ENCODE measurements around the gene KL.

Gene KL

DNA sequence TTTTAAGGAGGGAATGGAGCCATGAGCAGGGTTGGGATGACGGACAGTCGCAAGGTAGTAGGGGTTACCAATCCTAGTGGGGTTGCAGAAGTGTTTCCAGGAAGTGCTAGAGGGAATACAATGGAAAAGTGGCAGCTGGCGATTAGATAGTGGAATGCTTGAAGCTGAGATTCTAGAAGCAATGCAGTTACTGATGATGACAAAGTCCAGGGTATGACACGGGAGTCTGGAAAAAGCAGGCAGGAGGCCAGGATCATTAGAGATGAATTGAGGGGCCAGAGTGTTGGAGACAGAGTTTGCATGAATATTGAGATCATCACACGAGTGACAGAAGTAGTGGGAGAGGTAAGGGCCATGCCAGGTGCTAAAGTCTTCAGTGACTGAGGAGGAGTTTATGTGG, 17.3 kb upstream of the KL start:
- H2AFZ ChIP-seq, result no peak overlapping the region
- H3K27ac ChIP-seq, result no peak overlapping the region
- H3K9me3 ChIP-seq (ENCODE audit: control insufficient read depth, low read length), result no peaks in the 10 kb centered on the region
- no peak overlapping the region for H3K9ac ChIP-seq
- no peaks in the 10 kb centered on the region for H3K79me2 ChIP-seq
- no peaks in the 10 kb centered on the region for H3K27me3 ChIP-seq (ENCODE audit: control insufficient read depth, insufficient read depth, low read length)
- H3K4me3 ChIP-seq (ENCODE audit: low read depth, low read length), result no peak overlapping the region
- TF ChIP-seq, protein P1, sequence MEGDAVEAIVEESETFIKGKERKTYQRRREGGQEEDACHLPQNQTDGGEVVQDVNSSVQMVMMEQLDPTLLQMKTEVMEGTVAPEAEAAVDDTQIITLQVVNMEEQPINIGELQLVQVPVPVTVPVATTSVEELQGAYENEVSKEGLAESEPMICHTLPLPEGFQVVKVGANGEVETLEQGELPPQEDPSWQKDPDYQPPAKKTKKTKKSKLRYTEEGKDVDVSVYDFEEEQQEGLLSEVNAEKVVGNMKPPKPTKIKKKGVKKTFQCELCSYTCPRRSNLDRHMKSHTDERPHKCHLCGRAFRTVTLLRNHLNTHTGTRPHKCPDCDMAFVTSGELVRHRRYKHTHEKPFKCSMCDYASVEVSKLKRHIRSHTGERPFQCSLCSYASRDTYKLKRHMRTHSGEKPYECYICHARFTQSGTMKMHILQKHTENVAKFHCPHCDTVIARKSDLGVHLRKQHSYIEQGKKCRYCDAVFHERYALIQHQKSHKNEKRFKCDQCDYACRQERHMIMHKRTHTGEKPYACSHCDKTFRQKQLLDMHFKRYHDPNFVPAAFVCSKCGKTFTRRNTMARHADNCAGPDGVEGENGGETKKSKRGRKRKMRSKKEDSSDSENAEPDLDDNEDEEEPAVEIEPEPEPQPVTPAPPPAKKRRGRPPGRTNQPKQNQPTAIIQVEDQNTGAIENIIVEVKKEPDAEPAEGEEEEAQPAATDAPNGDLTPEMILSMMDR (IDR thresholded peaks at IDR 0.05), result no peak
- H3K4me2 ChIP-seq (ENCODE audit: low read length), result no peak overlapping the region
- H3K4me1 ChIP-seq, result peaks cover 4% of the 10 kb centered on the region
- H3K36me3 ChIP-seq (ENCODE audit: control insufficient read depth, insufficient read depth, low read length), result no peaks in the 10 kb centered on the region

DNA sequence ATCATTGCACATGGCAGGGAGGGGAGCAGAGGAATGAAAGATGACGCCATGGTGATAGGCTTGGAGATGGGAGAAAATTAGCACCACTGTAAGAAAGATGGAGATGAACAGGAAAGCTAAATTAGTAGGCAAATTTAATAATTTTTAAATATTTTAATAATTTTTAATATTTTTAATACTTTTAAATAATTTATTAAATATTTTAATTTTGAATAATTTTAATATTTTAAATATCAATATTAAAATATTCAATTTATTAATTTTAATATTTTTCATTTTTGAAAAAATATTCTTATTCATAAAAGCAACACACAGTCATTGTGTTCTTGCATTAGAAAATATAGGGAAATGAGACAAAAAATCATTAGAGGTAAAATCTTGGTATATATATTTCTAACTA, 15.9 kb upstream of the KL start:
- no peak overlapping the region for H3K4me2 ChIP-seq (ENCODE audit: low read length)
- no peaks in the 10 kb centered on the region for H3K9me3 ChIP-seq (ENCODE audit: control insufficient read depth, low read length)
- H3K9ac ChIP-seq, result no peak overlapping the region
- H2AFZ ChIP-seq, result no peak overlapping the region
- TF ChIP-seq, protein P1 (IDR thresholded peaks at IDR 0.05), result no peak
- peaks cover 12% of the 10 kb centered on the region for H3K4me1 ChIP-seq
- no peak overlapping the region for H3K27ac ChIP-seq
- H3K36me3 ChIP-seq (ENCODE audit: control insufficient read depth, insufficient read depth, low read length), result no peaks in the 10 kb centered on the region
- no peak overlapping the region for H3K4me3 ChIP-seq (ENCODE audit: low read depth, low read length)
- H3K27me3 ChIP-seq (ENCODE audit: control insufficient read depth, insufficient read depth, low read length), result no peaks in the 10 kb centered on the region
- no peaks in the 10 kb centered on the region for H3K79me2 ChIP-seq

DNA sequence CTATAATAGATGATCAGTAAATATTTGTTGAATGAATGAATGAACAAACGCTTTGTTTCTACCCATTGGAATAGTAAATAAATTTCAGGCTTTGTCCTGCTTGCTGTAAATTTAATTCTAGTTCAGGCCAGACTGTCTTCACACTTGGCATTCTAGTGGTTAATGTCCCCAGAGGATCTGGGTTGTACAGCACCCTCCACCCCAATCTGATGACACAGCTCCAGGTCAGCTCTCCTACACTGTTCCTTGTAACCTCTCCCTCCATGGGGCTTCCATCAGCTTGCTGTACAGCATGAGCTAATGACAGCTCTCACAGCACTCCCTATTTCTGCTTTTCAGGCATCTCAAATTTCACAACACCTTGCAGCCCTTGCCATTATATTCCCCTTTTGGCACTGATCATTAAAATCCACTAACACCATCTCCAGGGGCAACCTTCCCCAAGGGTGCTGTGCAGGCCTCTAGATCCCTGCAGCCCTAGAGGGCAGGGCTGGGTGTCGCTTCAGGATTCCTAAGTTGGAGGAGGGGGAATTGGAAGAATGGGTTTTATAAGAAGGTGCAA, 12.7 kb upstream of the KL start:
- no peaks in the 10 kb centered on the region for H3K36me3 ChIP-seq (ENCODE audit: control insufficient read depth, insufficient read depth, low read length)
- peak overlapping the region; percentile 42 for H2AFZ ChIP-seq
- no peaks in the 10 kb centered on the region for H3K9me3 ChIP-seq (ENCODE audit: control insufficient read depth, low read length)
- peak overlapping the region; percentile 82 for H3K27ac ChIP-seq
- H3K79me2 ChIP-seq, result no peaks in the 10 kb centered on the region
- TF ChIP-seq, protein P1 (IDR thresholded peaks at IDR 0.05), result no peak
- H3K9ac ChIP-seq, result no peak overlapping the region
- H3K4me1 ChIP-seq, result peaks cover 12% of the 10 kb centered on the region
- no peaks in the 10 kb centered on the region for H3K27me3 ChIP-seq (ENCODE audit: control insufficient read depth, insufficient read depth, low read length)
- H3K4me2 ChIP-seq (ENCODE audit: low read length), result no peak overlapping the region
- H3K4me3 ChIP-seq (ENCODE audit: low read depth, low read length), result no peak overlapping the region

DNA sequence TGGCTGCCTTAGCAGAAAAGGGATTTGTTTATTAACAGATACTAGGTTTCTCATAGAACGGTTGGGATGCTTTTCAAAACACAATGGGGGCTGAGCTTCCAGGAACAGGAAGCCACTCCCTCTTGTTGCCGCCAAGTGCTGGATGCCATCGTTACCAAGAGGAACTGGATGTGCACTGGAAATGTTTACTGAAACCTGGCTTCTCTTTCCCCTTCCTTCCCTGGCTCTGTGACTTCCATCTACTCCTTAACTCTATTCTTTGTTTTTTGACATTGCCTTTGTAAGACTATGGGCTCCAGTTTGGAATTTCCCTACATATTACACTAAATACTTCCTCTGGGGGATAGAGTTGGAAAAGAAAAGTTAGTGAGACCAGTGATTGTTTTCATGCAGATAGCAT, 11.7 kb upstream of the KL start:
- no peaks in the 10 kb centered on the region for H3K36me3 ChIP-seq (ENCODE audit: control insufficient read depth, insufficient read depth, low read length)
- TF ChIP-seq, protein P1 (IDR thresholded peaks at IDR 0.05), result no peak
- H3K4me1 ChIP-seq, result peaks cover 12% of the 10 kb centered on the region
- no peaks in the 10 kb centered on the region for H3K27me3 ChIP-seq (ENCODE audit: control insufficient read depth, insufficient read depth, low read length)
- H3K4me2 ChIP-seq (ENCODE audit: low read length), result no peak overlapping the region
- H3K9me3 ChIP-seq (ENCODE audit: control insufficient read depth, low read length), result no peaks in the 10 kb centered on the region
- no peaks in the 10 kb centered on the region for H3K79me2 ChIP-seq
- H3K9ac ChIP-seq, result no peak overlapping the region
- no peak overlapping the region for H3K4me3 ChIP-seq (ENCODE audit: low read depth, low read length)
- H2AFZ ChIP-seq, result peak overlapping the region; percentile 70
- peak overlapping the region; percentile 82 for H3K27ac ChIP-seq

DNA sequence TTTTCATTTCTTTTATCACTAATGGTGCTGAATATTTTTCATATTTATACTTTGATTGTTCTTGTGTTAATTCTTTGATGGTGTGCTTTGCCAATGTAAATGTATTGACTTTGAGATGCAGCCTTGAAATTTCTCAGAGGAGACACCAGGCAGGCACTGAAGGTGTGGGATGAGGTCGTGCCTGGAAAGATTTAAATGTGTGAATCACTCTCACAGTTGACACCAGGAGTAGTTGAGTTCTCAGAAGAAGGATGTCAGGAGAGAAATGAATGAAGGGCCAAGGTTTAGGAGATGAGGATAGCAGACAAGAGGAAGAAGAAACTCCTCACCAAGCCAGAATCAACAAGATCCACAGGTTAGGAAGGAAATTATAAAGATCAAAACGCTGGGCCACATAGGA, 10.1 kb upstream of the KL start:
- Histone ChIP-seq H2AFZ (no peak overlapping the region), H3K4me3 (ENCODE audit: low read depth, low read length) (no peak overlapping the region), H3K4me2 (ENCODE audit: low read length) (no peak overlapping the region), H3K9ac (no peak overlapping the region), H3K27ac (no peak overlapping the region), H3K27me3 (ENCODE audit: control insufficient read depth, insufficient read depth, low read length) (no peaks in the 10 kb centered on the region), H3K36me3 (ENCODE audit: control insufficient read depth, insufficient read depth, low read length) (no peaks in the 10 kb centered on the region), H3K9me3 (ENCODE audit: control insufficient read depth, low read length) (no peaks in the 10 kb centered on the region), H3K79me2 (no peaks in the 10 kb centered on the region), H3K4me1 (peaks cover 12% of the 10 kb centered on the region)
- TF ChIP-seq, protein P1 (IDR thresholded peaks at IDR 0.05), result no peak
